T-helper 17 cell (primary cell): ENCODE measurements around the gene MYLK3. TPM values are rescaled to one million over a fixed set of nuclear protein-coding genes. Genes with fewer than 3 reads are reported as not detected.

ENCODE experiments used
- total RNA-seq, 4 donors: library from RNA in 2 of 4; stranded (reverse) in 2 of 4; gene quantifications; one replicate each; pipeline ENCODE4 v1.2.3 and lab custom pipeline; 2022 to 2026

The MYLK3 gene
- total RNA-seq, 2 donors from 2014 or later, result not detected

Other genes starting within 250 kb of the MYLK3 start
- 1 to 10 TPM; 1.6 to 4.0 TPM for gene SHCBP1, start 127.0 kb downstream of the MYLK3 start, total RNA-seq
- 10 to 100 TPM; 37.6 to 43.7 TPM for gene VPS35, start 59.2 kb downstream of the MYLK3 start, total RNA-seq
- gene ORC6, start 58.7 kb downstream of the MYLK3 start, total RNA-seq, result 1 to 10 TPM; 4.4 to 7.8 TPM
- gene C16orf87, start 82.8 kb upstream of the MYLK3 start, total RNA-seq, result 10 to 100 TPM; 12.4 to 20.3 TPM
- gene GPT2, start 136.0 kb upstream of the MYLK3 start, total RNA-seq, result under 1 TPM; 0.23 to 0.60 TPM
- 10 to 100 TPM; 73.8 to 74.9 TPM for gene DNAJA2, start 225.3 kb upstream of the MYLK3 start, total RNA-seq